Keratinocyte (primary cell): Measurements from ENCODE around the gene PKHD1. TPM values are rescaled to one million over a fixed set of nuclear protein-coding genes. Genes with fewer than 3 reads are reported as not detected.

ENCODE experiments used
- DNase-seq: peaks from one replicate; pipeline ENCODE4 v3.0.0-alpha.2; 2011; ENCODE audit warnings: low read depth, missing footprints, low spot score
- FAIRE-seq: peaks from 2 replicates; lab custom pipeline; 2011; peaks lifted over from hg19 to GRCh38; lab: Jason Lieb, UNC
- H2AFZ ChIP-seq: 2 replicates; pipeline ENCODE4 v1.6.0; 2012; ENCODE audit warnings: low read length, control low read depth, inconsistent platforms; ENCODE audit not compliant: control insufficient read depth
- H3K27ac ChIP-seq: 2 replicates; pipeline ENCODE4 v1.5.1; 2011; ENCODE audit warnings: low read length; ENCODE audit not compliant: control insufficient read depth, insufficient read depth
- H3K27me3 ChIP-seq: 3 replicates; pipeline ENCODE4 v1.6.0; 2011; ENCODE audit warnings: low read length; ENCODE audit not compliant: control insufficient read depth, insufficient read depth; ENCODE audit errors: extremely low read depth
- H3K36me3 ChIP-seq, 2 experiments: 2 replicates in 1 of 2; 3 replicates in 1 of 2; pipeline ENCODE4 v1.5.1; 2011; ENCODE audit warnings: low read length in 2 of 2, mild to moderate bottlenecking in 1 of 2; ENCODE audit not compliant: control insufficient read depth in 2 of 2, insufficient read depth in 2 of 2; ENCODE audit errors: extremely low read depth in 1 of 2
- H3K4me1 ChIP-seq: 3 replicates; pipeline ENCODE4 v1.5.1; 2011; ENCODE audit warnings: low read length; ENCODE audit not compliant: control insufficient read depth, insufficient read depth; ENCODE audit errors: extremely low read depth
- H3K4me2 ChIP-seq: 3 replicates; pipeline ENCODE4 v1.6.0; 2011; ENCODE audit warnings: low read depth, low read length; ENCODE audit not compliant: control insufficient read depth, insufficient read depth; ENCODE audit errors: extremely low read depth
- H3K4me3 ChIP-seq, 3 experiments: fragments of 200-600 bp in 1 of 3; sonication (generic) in 1 of 3; 2 replicates in 2 of 3; 3 replicates in 1 of 3; pipeline ENCODE4 v1.5.1; 2011 to 2016; ENCODE audit warnings: low read length in 3 of 3, mild to moderate bottlenecking in 3 of 3, control low read depth in 2 of 3, inconsistent platforms in 1 of 3, low read depth in 1 of 3, mixed read lengths in 1 of 3, mixed run types in 1 of 3, moderate library complexity in 1 of 3; ENCODE audit not compliant: control insufficient read depth in 2 of 3, insufficient read depth in 2 of 3; ENCODE audit errors: extremely low read depth in 1 of 3
- H3K79me2 ChIP-seq: 2 replicates; pipeline ENCODE4 v1.6.0; 2012; ENCODE audit warnings: low read length; ENCODE audit not compliant: control insufficient read depth, insufficient read depth
- H3K9ac ChIP-seq: 3 replicates; pipeline ENCODE4 v1.6.0; 2011; ENCODE audit warnings: low read length; ENCODE audit not compliant: control insufficient read depth, insufficient read depth; ENCODE audit errors: extremely low read depth
- H3K9me1 ChIP-seq: 3 replicates; pipeline ENCODE4 v1.6.0; 2011; ENCODE audit warnings: low read length; ENCODE audit not compliant: control insufficient read depth, insufficient read depth; ENCODE audit errors: extremely low read depth
- H3K9me3 ChIP-seq: 2 replicates; pipeline ENCODE4 v1.5.1; 2012; ENCODE audit warnings: low read depth, low read length; ENCODE audit not compliant: control insufficient read depth
- H4K20me1 ChIP-seq: 3 replicates; pipeline ENCODE4 v1.6.0; 2011; ENCODE audit warnings: low read length; ENCODE audit not compliant: control insufficient read depth, insufficient read depth; ENCODE audit errors: extremely low read depth
- CTCF ChIP-seq, 3 experiments: IDR thresholded peaks in 1 of 3; conservative IDR thresholded peaks in 1 of 3; optimal IDR thresholded peaks in 1 of 3; 2 replicates in 2 of 3; 3 replicates in 1 of 3; pipeline versions ENCODE3 to v1.5.1; 2011; ENCODE audit warnings: low read length in 3 of 3, mild to moderate bottlenecking in 3 of 3, moderate library complexity in 2 of 3, control low read depth in 1 of 3, inconsistent platforms in 1 of 3; ENCODE audit not compliant: insufficient read depth in 2 of 3; ENCODE audit errors: extremely low read depth in 1 of 3
- EZH2 ChIP-seq: IDR thresholded peaks from one replicate; pipeline ENCODE4 v1.6.1; 2012; ENCODE audit warnings: inconsistent platforms, mild to moderate bottlenecking, low read length, moderate library complexity
- dilution Hi-C: fragments of 300-500 bp; cut with MboI; formaldehyde crosslinking; loops from one replicate; pipeline ENCODE4 v1.7.0; 2020; ENCODE audit warnings: low sequenced_read_pairs; ENCODE audit not compliant: extremely low pct_ligation_motif_present
- polyA plus RNA-seq, 5 experiments: library from polyadenylated mRNA; depleted of rRNA in 3 of 5; stranded (reverse) in 3 of 5; stranded (forward) in 1 of 5; unstranded in 1 of 5; fragments of >200 nt; gene quantifications; 1 replicate in 1 of 5; 2 replicates in 3 of 5; 3 replicates in 1 of 5; pipeline versions ENCODE4 v1.2.1 to v1.2.3, GENCODE V29; 2011 to 2012; ENCODE audit warnings: missing spikeins in 2 of 5, low read depth in 1 of 5, low replicate concordance in 1 of 5

Gene PKHD1
- polyA plus RNA-seq, 1 donor (not counting 4 experiments of a cell fraction or from before 2014, with no cell fraction given), result under 0.01 TPM

DNA sequence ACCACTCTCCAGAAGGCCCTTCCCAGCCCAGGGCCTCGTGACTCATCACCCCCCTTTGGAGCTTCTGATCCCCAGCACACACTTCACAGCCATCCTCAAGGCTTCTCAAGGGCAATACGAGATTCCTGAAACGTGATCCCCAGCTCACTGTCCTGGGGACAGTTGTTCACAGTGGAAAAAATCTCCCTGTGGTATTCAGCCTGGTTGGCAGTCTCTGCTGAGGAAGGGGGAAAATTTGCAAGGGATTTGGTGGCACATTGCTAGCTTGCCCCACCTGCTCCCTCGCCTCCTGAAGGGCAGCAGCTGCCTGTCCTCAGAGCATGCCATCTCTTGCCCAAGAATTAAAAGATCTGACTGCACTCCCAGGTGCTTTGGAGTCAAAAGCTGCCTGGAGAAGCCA, 20.7 kb upstream of the PKHD1 start:
- no peak for FAIRE-seq

DNA sequence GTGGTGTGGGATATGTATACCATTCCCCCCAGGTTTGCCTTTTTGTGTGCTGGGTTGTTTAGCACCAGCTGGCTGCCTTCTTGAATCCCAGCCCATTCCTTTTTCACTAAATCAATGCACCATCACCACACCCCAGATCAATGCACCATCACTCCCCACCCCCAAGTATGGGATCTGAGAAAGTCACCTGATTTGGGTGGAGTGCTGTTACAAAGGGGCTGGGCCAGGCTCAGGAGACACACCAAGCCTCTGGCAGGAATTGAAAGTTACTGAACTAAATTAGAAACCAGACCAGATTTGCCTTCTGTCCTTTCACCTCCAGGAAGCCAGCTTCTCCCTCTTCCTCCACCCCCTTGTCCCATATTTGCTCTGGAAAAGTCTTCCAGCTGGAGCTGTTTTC, 19.6 kb upstream of the PKHD1 start:
- no peak overlapping the region for H2AFZ ChIP-seq
- no peak overlapping the region for H3K4me2 ChIP-seq
- no peaks in the 10 kb centered on the region for H4K20me1 ChIP-seq
- H3K9me1 ChIP-seq, result no peaks in the 10 kb centered on the region
- H3K27me3 ChIP-seq, result peaks cover 4% of the 10 kb centered on the region
- dilution Hi-C loops, result no loop called here
- no peak for FAIRE-seq
- H3K27ac ChIP-seq, result no peak overlapping the region
- no peaks in the 10 kb centered on the region for H3K79me2 ChIP-seq
- DNase-seq, result no peak
- H3K9ac ChIP-seq, result no peak overlapping the region
- no peaks in the 10 kb centered on the region for H3K9me3 ChIP-seq
- no peaks in the 10 kb centered on the region for H3K4me1 ChIP-seq
- H3K4me3 ChIP-seq, result no peak overlapping the region
- TF ChIP-seq CTCF (optimal IDR thresholded peaks at IDR 0.05 in 1 of 3, IDR thresholded peaks at IDR 0.05 in 1 of 3, conservative IDR thresholded peaks at IDR 0.05 in 1 of 3; ENCODE audit: extremely low read depth in 1 of 3, insufficient read depth in 2 of 3, low read length in 3 of 3), result no peak
- H3K36me3 ChIP-seq, result no peaks in the 10 kb centered on the region

More for the DNA sequence above, 20.7 kb upstream of the PKHD1 start:
- no peak for TF ChIP-seq CTCF (optimal IDR thresholded peaks at IDR 0.05 in 1 of 3, IDR thresholded peaks at IDR 0.05 in 1 of 3, conservative IDR thresholded peaks at IDR 0.05 in 1 of 3; ENCODE audit: extremely low read depth in 1 of 3, insufficient read depth in 2 of 3, low read length in 3 of 3)
- TF ChIP-seq EZH2, result no peak
- Histone ChIP-seq H3K27me3 (peaks cover 4% of the 10 kb centered on the region), H3K4me2 (no peak overlapping the region), H3K4me1 (no peaks in the 10 kb centered on the region), H3K4me3 (no peak overlapping the region), H4K20me1 (no peaks in the 10 kb centered on the region), H3K9me1 (no peaks in the 10 kb centered on the region), H3K79me2 (no peaks in the 10 kb centered on the region), H3K9ac (no peak overlapping the region), H3K9me3 (no peaks in the 10 kb centered on the region), H2AFZ (no peak overlapping the region), H3K27ac (no peak overlapping the region), H3K36me3 (no peaks in the 10 kb centered on the region)
- no peak for DNase-seq
- dilution Hi-C loops, result no loop called here
